GM19438 (cell line): ENCODE data around the gene MT1H.

ENCODE experiments used
- ATAC-seq: cut with Tn5 transposase; IDR thresholded peaks from one replicate; pipeline ENCODE4 v1.9.1; 2021; ENCODE audit warnings: low read depth; ENCODE audit not compliant: unreplicated experiment

The MT1H gene

DNA sequence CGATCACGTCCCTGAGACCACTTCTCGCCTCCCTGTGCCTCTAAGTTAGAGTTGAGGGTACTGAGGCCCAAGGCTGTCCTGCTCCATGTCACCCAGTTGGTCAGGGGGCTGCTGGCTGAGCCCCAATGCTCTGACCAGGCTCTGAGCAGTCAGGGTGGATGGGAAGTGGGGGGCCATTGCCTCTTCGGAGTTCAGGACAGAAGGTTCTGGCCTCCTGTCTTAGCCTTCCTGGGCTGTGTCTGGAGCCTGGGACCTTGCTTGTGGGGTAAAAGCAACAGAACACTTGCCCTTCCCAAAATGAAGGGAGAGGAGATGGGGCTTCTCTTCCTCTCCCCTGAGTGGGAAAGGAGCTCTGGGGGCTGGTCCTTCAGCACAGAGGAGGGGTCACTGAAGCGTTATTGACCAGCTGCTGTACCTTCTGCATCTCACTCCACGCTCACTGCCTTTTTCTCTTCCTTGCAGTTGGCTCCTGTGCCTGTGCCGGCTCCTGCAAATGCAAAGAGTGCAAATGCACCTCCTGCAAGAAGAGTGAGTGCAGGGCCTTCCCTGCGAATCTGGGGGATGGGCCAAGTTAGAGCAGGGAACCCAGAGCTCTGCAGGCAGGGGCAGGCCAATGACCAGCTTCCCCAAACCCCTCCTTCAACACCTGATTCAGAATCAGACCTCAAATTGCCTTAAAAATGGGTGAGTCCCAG, 13.2 kb downstream of the MT1H start:
- ATAC-seq, result peak; percentile 27

GRCh38 chr16:56683424-56684172, 14.0 kb downstream of the MT1H start:
- no peak for ATAC-seq

GRCh38 chr16:56684256-56684925, 14.8 kb downstream of the MT1H start:
- ATAC-seq, result no peak

DNA sequence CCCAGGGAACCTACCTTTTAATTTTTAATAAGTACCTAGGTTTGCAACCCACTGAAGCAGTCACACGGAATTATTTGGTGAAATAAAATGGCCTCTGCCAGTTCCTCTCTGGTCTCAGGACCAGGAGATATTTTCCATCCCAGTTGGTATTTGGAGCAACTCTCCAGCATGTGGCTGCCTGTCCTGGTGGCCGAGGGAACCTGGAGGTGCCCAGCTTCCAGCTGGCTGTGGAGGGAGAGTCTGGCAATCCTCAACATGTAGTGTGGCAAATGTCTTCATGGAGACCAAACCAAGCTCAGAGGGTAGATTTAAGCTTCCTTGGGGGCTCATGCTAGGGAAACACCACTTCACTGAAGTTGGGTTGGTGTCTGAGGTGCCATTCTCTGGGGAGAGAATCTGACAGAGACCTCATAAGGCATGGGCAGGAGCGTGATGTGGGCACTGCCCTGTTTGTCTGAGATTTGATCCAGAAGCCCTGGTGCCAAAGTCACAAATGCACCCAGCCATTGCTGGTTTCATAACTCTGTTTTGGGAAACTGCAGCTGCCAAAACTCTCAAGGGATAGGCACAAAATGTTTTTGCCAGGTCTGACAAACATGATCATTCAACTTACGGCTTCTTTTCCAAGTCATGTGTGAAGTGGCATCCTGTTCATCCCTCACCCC, 15.4 kb downstream of the MT1H start:
- ATAC-seq, result no peak

- no peak for ATAC-seq
These were observed 17.1 kb downstream of the MT1H start for GRCh38 chr16:56686758-56687157.

- ATAC-seq, result no peak
These were observed 19.1 kb downstream of the MT1H start for GRCh38 chr16:56688762-56689161.

GRCh38 chr16:56689171-56689570, 19.6 kb downstream of the MT1H start:
- ATAC-seq, result no peak

- no peak for ATAC-seq
These were observed 21.0 kb downstream of the MT1H start for GRCh38 chr16:56690420-56691122.

DNA sequence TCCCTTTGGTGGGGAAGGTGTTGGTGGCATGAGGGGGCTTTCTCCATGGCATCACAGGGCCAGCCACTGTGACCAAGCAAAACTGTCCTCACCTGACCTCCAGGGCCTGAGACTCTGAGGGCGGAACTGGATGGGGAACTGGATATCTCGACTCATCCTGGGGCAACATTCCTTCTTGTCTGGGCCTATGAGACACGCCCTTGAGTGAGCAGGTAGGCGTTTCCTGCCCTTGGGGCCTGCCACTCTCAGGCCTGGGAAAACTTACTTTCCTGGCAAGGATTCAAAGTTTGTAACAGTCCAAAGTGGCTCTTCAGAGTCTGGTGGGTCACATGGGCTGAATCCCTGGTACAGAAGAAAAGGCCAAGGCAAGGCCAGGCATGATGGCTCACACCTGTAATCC, 22.3 kb downstream of the MT1H start:
- no peak for ATAC-seq

DNA sequence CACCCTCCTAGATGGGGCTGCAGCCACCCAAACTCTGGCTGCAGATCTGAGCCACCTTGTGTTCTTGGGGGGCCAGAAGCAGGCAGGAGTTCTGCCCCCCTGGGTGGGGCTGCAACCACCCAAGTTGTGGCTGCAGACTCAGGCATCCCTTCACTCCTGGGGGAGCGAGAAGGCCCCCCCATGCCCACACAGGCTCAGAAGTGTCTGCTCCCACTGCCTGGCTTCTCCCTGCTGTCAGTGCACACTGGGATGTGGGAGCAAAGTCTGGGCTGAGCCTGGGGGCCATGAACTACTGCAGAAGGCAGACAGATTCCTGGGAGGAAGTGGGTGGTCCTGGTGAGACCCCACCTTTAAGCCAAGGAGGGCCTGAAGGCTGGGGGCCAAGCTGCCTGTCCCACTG, 25.6 kb downstream of the MT1H start:
- no peak for ATAC-seq

GRCh38 chr16:56697456-56698155, 28.0 kb downstream of the MT1H start:
- ATAC-seq, result no peak

GRCh38 chr16:56700195-56700594, 30.6 kb downstream of the MT1H start:
- ATAC-seq, result no peak

DNA sequence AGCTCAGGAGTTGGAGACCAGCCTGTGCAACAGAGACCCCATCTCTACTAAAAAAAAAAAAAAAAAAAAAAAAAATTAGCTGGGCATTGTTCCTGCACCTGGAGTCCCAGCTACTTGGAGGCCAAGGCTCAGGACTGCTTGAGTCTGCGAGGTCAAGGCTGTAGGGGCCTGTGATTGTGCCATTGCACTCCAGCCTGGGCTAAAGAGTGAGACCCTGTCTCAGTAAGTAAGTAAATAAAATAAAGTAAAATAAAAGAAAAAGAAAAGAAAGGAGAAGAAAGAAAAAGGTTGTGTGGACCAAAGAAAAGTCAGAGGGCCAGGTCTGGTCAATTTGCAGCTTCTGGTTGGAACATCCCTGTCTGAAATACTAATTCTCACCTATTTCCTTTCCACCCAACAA, 31.0 kb downstream of the MT1H start:
- no peak for ATAC-seq

- no peak for ATAC-seq
These were observed 31.9 kb downstream of the MT1H start for GRCh38 chr16:56701534-56701933.

- no peak for ATAC-seq
These were observed 33.2 kb downstream of the MT1H start for GRCh38 chr16:56702836-56703235.

GRCh38 chr16:56708525-56709442, 39.2 kb downstream of the MT1H start:
- no peak for ATAC-seq

DNA sequence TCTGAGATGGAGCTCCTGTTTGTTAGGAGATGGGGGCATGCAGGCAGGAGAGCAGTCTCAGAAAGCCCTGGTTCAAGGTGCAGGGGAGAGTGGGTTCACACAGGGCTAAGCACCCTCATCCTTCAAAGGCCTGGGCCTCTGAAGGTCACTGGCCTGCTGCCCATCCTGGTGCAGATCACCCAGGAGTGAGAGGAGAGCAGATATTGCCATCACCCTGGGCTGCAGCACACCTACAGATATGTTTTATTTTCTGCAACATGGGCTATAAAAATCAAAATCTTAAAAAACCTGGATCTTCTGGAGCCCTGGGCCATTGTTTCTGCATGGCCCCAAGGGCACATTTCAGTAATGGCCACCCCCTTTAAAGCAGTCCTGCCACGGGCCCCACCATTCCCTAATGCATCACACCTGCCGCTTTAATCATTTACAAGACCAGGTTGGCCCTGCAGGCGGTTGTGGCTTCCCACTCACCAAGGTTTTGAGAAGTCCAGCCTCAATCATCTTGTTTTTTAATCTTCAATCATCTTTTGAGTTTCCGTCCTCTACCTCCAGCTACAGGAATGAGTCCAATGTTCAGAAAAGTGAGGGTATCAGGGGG, 39.9 kb downstream of the MT1H start:
- no peak for ATAC-seq

- ATAC-seq, result no peak
These were observed 40.6 kb downstream of the MT1H start for GRCh38 chr16:56710181-56710737.
